PC-3 (cell line): ENCODE measurements around the gene FBXL4. TPM values are rescaled to one million over a fixed set of nuclear protein-coding genes. Genes with fewer than 3 reads are reported as not detected.

Source experiments
- ATAC-seq: fragments of 200-7000 bp; cut with Tn5 transposase; 2 replicates; pipeline ENCODE4 v1.9.1; 2020; ENCODE audit warnings: mild to moderate bottlenecking, moderate library complexity
- BruUV-seq: library from RNA; stranded (reverse); fragments of 400-500 nt; replicated peaks from 2 replicates; lab custom pipeline; 2021; lab: Mats Ljungman, UMichigan
- CTCF ChIA-PET: fragments of 300-600 bp; sonication (Branson Sonifier 250); formaldehyde crosslinking; loops from one replicate; lab custom pipeline; 2022; ENCODE audit warnings: antibody characterized with exemption; lab: Charles Lee
- POLR2A ChIA-PET: fragments of 300-600 bp; sonication (Branson Sonifier 250); formaldehyde crosslinking; loops from one replicate; lab custom pipeline; 2022; ENCODE audit warnings: antibody characterized with exemption; ENCODE audit not compliant: unreplicated experiment; lab: Charles Lee
- DNase-seq: peaks from one replicate; pipeline ENCODE4 v3.0.0-alpha.2; 2015
- H2AFZ ChIP-seq: fragments of 300-600 bp; sonication (generic); 2 replicates; pipeline ENCODE4 v1.6.0; 2016; ENCODE audit warnings: antibody characterized with exemption, low read length
- H3F3A ChIP-seq: fragments of 300-600 bp; sonication (generic); one replicate; pipeline ENCODE4 v1.6.0; 2017; ENCODE audit warnings: antibody characterized with exemption, low read length, control low read depth, mild to moderate bottlenecking; ENCODE audit not compliant: unreplicated experiment
- H3K27ac ChIP-seq: fragments of 300-600 bp; sonication (generic); 2 replicates; pipeline ENCODE4 v1.5.1; 2016; ENCODE audit warnings: mild to moderate bottlenecking, low read length
- H3K27me3 ChIP-seq: fragments of 300-600 bp; sonication (generic); 2 replicates; pipeline ENCODE4 v1.6.1; 2016; ENCODE audit warnings: low read length, mixed read lengths
- H3K36me3 ChIP-seq: fragments of 300-600 bp; sonication (generic); 2 replicates; pipeline ENCODE4 v1.6.1; 2016; ENCODE audit warnings: low read depth, mixed run types, low read length, mixed read lengths
- H3K4me1 ChIP-seq: fragments of 300-600 bp; sonication (generic); 2 replicates; pipeline ENCODE4 v1.5.1; 2016; ENCODE audit warnings: low read length; ENCODE audit not compliant: insufficient read depth
- H3K4me2 ChIP-seq: fragments of 300-600 bp; sonication (generic); 2 replicates; pipeline ENCODE4 v1.6.0; 2016; ENCODE audit warnings: low read length
- H3K4me3 ChIP-seq: fragments of 300-600 bp; sonication (generic); 2 replicates; pipeline ENCODE4 v1.5.1; 2016; ENCODE audit warnings: mild to moderate bottlenecking, low read length, mixed read lengths
- H3K79me2 ChIP-seq: fragments of 300-600 bp; sonication (generic); 2 replicates; pipeline ENCODE4 v1.6.1; 2017; ENCODE audit warnings: low read length, mixed read lengths
- H3K9ac ChIP-seq: fragments of 300-600 bp; sonication (generic); 2 replicates; pipeline ENCODE4 v1.6.0; 2016; ENCODE audit warnings: mild to moderate bottlenecking, low read length
- H3K9me2 ChIP-seq: fragments of 300-600 bp; sonication (generic); replicated peaks from 2 replicates; pipeline ENCODE4 v1.6.1; 2016; ENCODE audit warnings: mixed run types, low read length, mixed read lengths
- H3K9me3 ChIP-seq: fragments of 300-600 bp; sonication (generic); 2 replicates; pipeline ENCODE4 v1.6.1; 2016; ENCODE audit warnings: low read length, mixed read lengths
- H4K20me1 ChIP-seq: fragments of 300-600 bp; sonication (generic); 2 replicates; pipeline ENCODE4 v1.6.1; 2016; ENCODE audit warnings: low read length, mixed read lengths
- CTCF ChIP-seq: fragments of 300-600 bp; sonication (generic); conservative IDR thresholded peaks from 2 replicates; pipeline ENCODE4 v1.5.1; 2017; ENCODE audit warnings: antibody characterized with exemption, low read depth, mild to moderate bottlenecking, low read length
- EZH2 ChIP-seq: fragments of 300-600 bp; sonication (generic); IDR thresholded peaks from one replicate; pipeline ENCODE4 v1.6.1; 2017; ENCODE audit warnings: antibody characterized with exemption, mild to moderate bottlenecking, low read length; ENCODE audit not compliant: unreplicated experiment
- EZH2phosphoT487 ChIP-seq: fragments of 300-600 bp; sonication (generic); IDR thresholded peaks from 2 replicates; pipeline ENCODE4 v1.6.1; 2018; ENCODE audit warnings: mild to moderate bottlenecking, antibody characterized with exemption, low read length, borderline replicate concordance
- intact Hi-C: fragments of 100-400 bp; cut with micrococcal nuclease; formaldehyde crosslinking; loops from 2 replicates; pipeline ENCODE4 v1.9.0; 2023
- total RNA-seq: library from RNA; depleted of rRNA; stranded (reverse); fragments of >200 nt; gene quantifications from 2 replicates; pipeline ENCODE4 v1.2.3, GENCODE V29; 2014

Gene FBXL4
- total RNA-seq, 1 experiment from 2014 or later, result 3.8 TPM

GRCh38 chr6:98824162-98824901, 123.4 kb downstream of the FBXL4 start:
- no peak overlapping the region for H3K9ac ChIP-seq
- POLR2A ChIA-PET, result no interaction called here
- no peaks in the 10 kb centered on the region for H3K9me3 ChIP-seq
- DNase-seq (no peak), ATAC-seq (no peak)
- CTCF ChIA-PET, result no interaction called here
- no peak overlapping the region for H3K4me2 ChIP-seq
- no peaks in the 10 kb centered on the region for H3K9me2 ChIP-seq
- no peaks in the 10 kb centered on the region for H3F3A ChIP-seq
- no peaks in the 10 kb centered on the region for H4K20me1 ChIP-seq
- H3K79me2 ChIP-seq, result no peaks in the 10 kb centered on the region
- no peak overlapping the region for H2AFZ ChIP-seq
- TF ChIP-seq EZH2 (no peak), EZH2phosphoT487 (no peak), CTCF (no peak)
- intact Hi-C loops, result no loop called here
- H3K4me1 ChIP-seq, result no peaks in the 10 kb centered on the region
- no peaks in the 10 kb centered on the region for H3K36me3 ChIP-seq
- peaks cover 55% of the 10 kb centered on the region for H3K27me3 ChIP-seq
- BruUV-seq, result no TSS peak
- no peak overlapping the region for H3K4me3 ChIP-seq
- H3K27ac ChIP-seq, result no peak overlapping the region

GRCh38 chr6:98823428-98824161, 124.2 kb downstream of the FBXL4 start:
- no peak overlapping the region for H2AFZ ChIP-seq
- POLR2A ChIA-PET, result no interaction called here
- no peak for DNase-seq
- CTCF ChIA-PET, result no interaction called here
- H3K27ac ChIP-seq, result no peak overlapping the region
- H3K27me3 ChIP-seq, result peaks cover 50% of the 10 kb centered on the region
- no peaks in the 10 kb centered on the region for H3F3A ChIP-seq
- no peaks in the 10 kb centered on the region for H4K20me1 ChIP-seq
- no peak overlapping the region for H3K9ac ChIP-seq
- no peaks in the 10 kb centered on the region for H3K9me2 ChIP-seq
- no peaks in the 10 kb centered on the region for H3K4me1 ChIP-seq
- H3K79me2 ChIP-seq, result no peaks in the 10 kb centered on the region
- no peaks in the 10 kb centered on the region for H3K36me3 ChIP-seq
- H3K4me3 ChIP-seq, result no peak overlapping the region
- BruUV-seq, result no TSS peak
- ATAC-seq, result no peak
- TF ChIP-seq CTCF (no peak), EZH2phosphoT487 (no peak), EZH2 (no peak)
- intact Hi-C loops, result no loop called here
- no peak overlapping the region for H3K4me2 ChIP-seq
- H3K9me3 ChIP-seq, result no peaks in the 10 kb centered on the region

- no peaks in the 10 kb centered on the region for H3K9me2 ChIP-seq
- H4K20me1 ChIP-seq, result no peaks in the 10 kb centered on the region
- H3K4me3 ChIP-seq, result no peak overlapping the region
- BruUV-seq, result no TSS peak
- DNase-seq (no peak), ATAC-seq (no peak)
- no peaks in the 10 kb centered on the region for H3K9me3 ChIP-seq
- H3K27me3 ChIP-seq, result peaks cover 34% of the 10 kb centered on the region
- no peak overlapping the region for H3K9ac ChIP-seq
- POLR2A ChIA-PET, result no interaction called here
- intact Hi-C loops, result no loop called here
- no peaks in the 10 kb centered on the region for H3K4me1 ChIP-seq
- H3K36me3 ChIP-seq, result no peaks in the 10 kb centered on the region
- H3K4me2 ChIP-seq, result no peak overlapping the region
- TF ChIP-seq EZH2 (no peak), CTCF (no peak), EZH2phosphoT487 (no peak)
- H2AFZ ChIP-seq, result no peak overlapping the region
- no peaks in the 10 kb centered on the region for H3K79me2 ChIP-seq
- H3K27ac ChIP-seq, result no peak overlapping the region
- CTCF ChIA-PET, result no interaction called here
- H3F3A ChIP-seq, result no peaks in the 10 kb centered on the region
Measured at GRCh38 chr6:98821756-98822405, 125.9 kb downstream of the FBXL4 start.
